ENCODE data around the gene EIF1AD.

DNA sequence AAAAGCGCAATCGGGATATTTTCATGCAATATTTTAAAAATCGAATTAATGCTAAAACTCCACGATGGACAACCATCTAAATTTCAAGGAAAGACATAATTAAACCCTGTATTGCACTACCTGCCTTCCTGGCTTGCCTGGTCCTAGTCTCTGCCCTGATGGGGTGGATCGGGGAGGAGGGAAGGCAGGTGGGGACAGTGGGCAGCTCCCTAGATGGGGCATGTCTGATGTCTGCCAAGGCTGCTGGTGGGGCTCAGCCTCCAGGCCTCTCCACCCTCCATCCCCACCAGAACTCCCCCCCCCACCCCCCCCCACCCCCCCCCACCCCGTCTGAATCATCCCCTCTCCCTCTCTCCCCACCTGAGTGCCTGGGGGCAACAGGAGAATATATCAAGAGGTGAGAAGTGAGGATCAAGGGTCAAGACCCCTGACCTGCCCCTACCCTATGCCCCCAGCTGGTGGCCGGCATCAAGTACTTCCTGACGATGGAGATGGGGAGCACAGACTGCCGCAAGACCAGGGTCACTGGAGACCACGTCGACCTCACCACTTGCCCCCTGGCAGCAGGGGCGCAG is 10.5 kb upstream of the EIF1AD start:
- TF ChIP-seq CTCF (conservative IDR thresholded peaks at IDR 0.05; ENCODE audit: low read depth, low read length): no peak
- no peak for TF ChIP-seq EZH2 (IDR thresholded peaks at IDR 0.05; ENCODE audit: low read length, unreplicated experiment)
